Prostate gland (tissue), 2 donors: ENCODE data around the gene ITPR1. TPM values are rescaled to one million over a fixed set of nuclear protein-coding genes. Genes with fewer than 3 reads are reported as not detected.

Experiments used
- DNase-seq: peaks from one replicate; pipeline ENCODE4 v3.0.0-alpha.2; 2019; ENCODE audit warnings: low spot score
- H3K27ac ChIP-seq, 2 donors: fragments of 200-600 bp; sonication (generic); 2 replicates each; pipeline ENCODE4 v1.5.1; 2017 to 2019
- H3K27me3 ChIP-seq: fragments of 200-600 bp; sonication (generic); replicated peaks from 2 replicates; pipeline ENCODE4 v1.5.1; 2019; ENCODE audit not compliant: insufficient read depth
- H3K36me3 ChIP-seq, 2 donors: fragments of 200-600 bp; sonication (generic); 1 replicate in 1 of 2; 2 replicates in 1 of 2; pipeline versions ENCODE4 v1.5.1 to v1.8.1; 2017 to 2019
- H3K4me1 ChIP-seq: fragments of 200-600 bp; sonication (generic); replicated peaks from 2 replicates; pipeline ENCODE4 v1.5.1; 2019
- H3K4me3 ChIP-seq, 2 donors: fragments of 200-600 bp; sonication (generic); 2 replicates each; pipeline ENCODE4 v1.5.1; 2017 to 2019
- H3K9me3 ChIP-seq: fragments of 200-600 bp; sonication (generic); 2 replicates; pipeline ENCODE4 v1.5.1; 2017
- CTCF ChIP-seq, 4 experiments: fragments of 200-600 bp in 2 of 4; fragments of 450-650 bp in 2 of 4; sonication (generic) in 2 of 4; IDR thresholded peaks; 1 replicate in 3 of 4; 2 replicates in 1 of 4; pipeline ENCODE4 v1.5.1; 2016 to 2019; ENCODE audit warnings: antibody characterized with exemption in 4 of 4, mild to moderate bottlenecking in 2 of 4, moderate library complexity in 2 of 4
- POLR2A ChIP-seq: fragments of 450-650 bp; IDR thresholded peaks from one replicate; pipeline ENCODE4 v1.6.1; 2016; ENCODE audit warnings: antibody characterized with exemption, mild to moderate bottlenecking
- POLR2AphosphoS5 ChIP-seq: sonication (generic); formaldehyde crosslinking; IDR thresholded peaks from one replicate; pipeline ENCODE4 v1.6.1; 2017; ENCODE audit warnings: antibody characterized with exemption
- WGBS: methylation state at CpG from one replicate; pipeline ENCODE4 v1.1.5; 2018; 5-methylcytosine and 5-hydroxymethylcytosine counted together
- intact Hi-C: fragments of 100-400 bp; cut with DNase I; formaldehyde crosslinking; loops from one replicate; pipeline ENCODE4 v1.14.2; 2022
- total RNA-seq, 2 donors: library from RNA; depleted of rRNA; stranded (reverse); fragments of >200 nt; gene quantifications; one replicate each; pipeline ENCODE4 v1.1.0, GENCODE V29; 2016

ITPR1 gene
- total RNA-seq, 2 donors from 2014 or later, result 80.0 to 126 TPM

- H3K9me3 ChIP-seq, result no peaks in the 10 kb centered on the region
- DNase-seq, result no peak
- WGBS, result 80% methylated on average over 11 of the region's 11 CpGs
- no peak overlapping the region for H3K27ac ChIP-seq
- H3K36me3 ChIP-seq, result no peaks in the 10 kb centered on the region
- H3K27me3 ChIP-seq, result no peaks in the 10 kb centered on the region
- intact Hi-C loops, result loop anchor here (10.0 kb wide), 1 partner anchor 238 kb away; no protein-coding TSS in a partner anchor
- H3K4me1 ChIP-seq, result peaks cover 6% of the 10 kb centered on the region
- H3K4me3 ChIP-seq, result no peak overlapping the region
- no peak for TF ChIP-seq POLR2AphosphoS5
- TF ChIP-seq CTCF (IDR thresholded peaks at IDR 0.05), result no peak
- no peak for TF ChIP-seq POLR2A
These were observed 253.3 kb downstream of the ITPR1 start for GRCh38 chr3:4746241-4746958.

DNA sequence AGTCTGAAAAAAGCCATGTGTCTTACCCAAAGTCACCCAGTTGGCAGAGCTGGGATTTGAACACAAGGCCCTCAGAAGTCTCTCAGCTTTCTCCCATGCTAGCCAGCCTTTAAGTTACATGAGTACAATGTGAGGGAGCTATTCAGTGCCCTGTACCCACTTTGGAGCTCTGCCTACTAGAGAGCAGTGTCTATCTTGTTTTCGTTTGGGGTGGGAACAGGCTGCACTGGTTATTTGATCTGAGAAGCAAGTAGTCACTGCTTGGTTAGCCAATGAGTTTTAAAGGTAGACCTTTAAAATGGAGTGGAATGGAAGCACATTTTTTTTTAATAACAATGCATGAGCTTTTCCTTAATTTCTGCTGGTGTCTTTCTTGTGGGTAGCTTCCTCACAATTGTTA is 255.0 kb downstream of the ITPR1 start:
- Histone ChIP-seq H3K36me3 (no peaks in the 10 kb centered on the region), H3K9me3 (no peaks in the 10 kb centered on the region), H3K4me3 (no peak overlapping the region), H3K4me1 (no peaks in the 10 kb centered on the region), H3K27ac (no peak overlapping the region), H3K27me3 (no peaks in the 10 kb centered on the region)
- no peak for TF ChIP-seq CTCF (IDR thresholded peaks at IDR 0.05)
- TF ChIP-seq POLR2A, result no peak
- no peak for TF ChIP-seq POLR2AphosphoS5
- no peak for DNase-seq
- intact Hi-C loops, result loop anchor here (10.0 kb wide), 1 partner anchor 237 kb away; no protein-coding TSS in a partner anchor
- 40% methylated on average over 1 of the region's 1 CpG for WGBS

GRCh38 chr3:4748701-4749378 is 255.7 kb downstream of the ITPR1 start:
- H3K27me3 ChIP-seq, result no peaks in the 10 kb centered on the region
- no peaks in the 10 kb centered on the region for H3K9me3 ChIP-seq
- intact Hi-C loops, result loop anchor here (10.0 kb wide), 1 partner anchor 236 kb away; no protein-coding TSS in a partner anchor
- peak overlapping the region in 1 of 2 donors; percentile 80 for H3K27ac ChIP-seq
- H3K36me3 ChIP-seq, result no peaks in the 10 kb centered on the region
- no peak for DNase-seq
- H3K4me1 ChIP-seq, result no peaks in the 10 kb centered on the region
- no peak overlapping the region for H3K4me3 ChIP-seq
- no peak for TF ChIP-seq POLR2A
- no peak for TF ChIP-seq CTCF (IDR thresholded peaks at IDR 0.05)
- TF ChIP-seq POLR2AphosphoS5, result no peak
- WGBS, result 88% methylated on average over 16 of the region's 16 CpGs

- 69% methylated on average over 5 of the region's 5 CpGs for WGBS
- Histone ChIP-seq H3K27ac (peak overlapping the region; percentile 74 to 80), H3K4me3 (no peak overlapping the region), H3K27me3 (no peaks in the 10 kb centered on the region), H3K4me1 (no peaks in the 10 kb centered on the region), H3K36me3 (no peaks in the 10 kb centered on the region), H3K9me3 (no peaks in the 10 kb centered on the region)
- no peak for TF ChIP-seq POLR2AphosphoS5
- no peak for TF ChIP-seq CTCF (IDR thresholded peaks at IDR 0.05)
- TF ChIP-seq POLR2A, result no peak
- intact Hi-C loops, result loop anchor here (10.0 kb wide), 1 partner anchor 235 kb away; no protein-coding TSS in a partner anchor
- no peak for DNase-seq
These were observed 256.4 kb downstream of the ITPR1 start for GRCh38 chr3:4749567-4750002.
